H1 (cell line): ENCODE results near the gene ZNF490. TPM values are rescaled to one million over a fixed set of nuclear protein-coding genes. Genes with fewer than 3 reads are reported as not detected.

ENCODE experiments used
- BACH1 ChIP-seq: IDR thresholded peaks from 2 replicates; pipeline ENCODE4 v1.6.1; 2012; ENCODE audit warnings: low read length, improper control_type of control experiment
- CHD2 ChIP-seq: IDR thresholded peaks from 2 replicates; pipeline ENCODE4 v1.6.1; 2012; ENCODE audit warnings: low read length, improper control_type of control experiment
- CHD7 ChIP-seq: fragments of 300-600 bp; sonication (generic); IDR thresholded peaks from 2 replicates; pipeline ENCODE4 v1.7.1; 2012; ENCODE audit warnings: low read length, moderate library complexity, mild to moderate bottlenecking, inconsistent platforms; ENCODE audit not compliant: insufficient replicate concordance
- E2F6 ChIP-seq: IDR thresholded peaks from 2 replicates; pipeline ENCODE4 v1.6.1; 2012; ENCODE audit warnings: inconsistent platforms
- KDM4A ChIP-seq: IDR thresholded peaks from one replicate; pipeline ENCODE4 v1.7.1; 2012; ENCODE audit warnings: low read depth, mild to moderate bottlenecking, moderate library complexity, low read length, inconsistent platforms; ENCODE audit not compliant: severe bottlenecking
- RAD21 ChIP-seq, 2 experiments: IDR thresholded peaks in 1 of 2; conservative IDR thresholded peaks in 1 of 2; 2 replicates each; pipeline ENCODE4 v1.6.1; 2011; ENCODE audit warnings: low read depth in 2 of 2, low read length in 2 of 2, improper control_type of control experiment in 1 of 2, inconsistent platforms in 1 of 2, mild to moderate bottlenecking in 1 of 2, moderate library complexity in 1 of 2
- SAP30 ChIP-seq: fragments of 300-600 bp; sonication (generic); IDR thresholded peaks from 2 replicates; pipeline ENCODE4 v1.7.1; 2012; ENCODE audit warnings: low read length, moderate library complexity, mild to moderate bottlenecking, inconsistent platforms; ENCODE audit not compliant: insufficient read depth, insufficient replicate concordance
- SP4 ChIP-seq: IDR thresholded peaks from 2 replicates; pipeline ENCODE4 v1.6.1; 2012; ENCODE audit warnings: low read length, inconsistent platforms
- polyA plus RNA-seq, 7 experiments: library from polyadenylated mRNA; depleted of rRNA in 3 of 7; stranded (reverse) in 5 of 7; unstranded in 2 of 7; fragments of >200 nt in 5 of 7; fragments of 200-250 nt in 2 of 7; gene quantifications; 1 replicate in 5 of 7; 2 replicates in 1 of 7; 4 replicates in 1 of 7; pipeline versions ENCODE4 v1.2.1 to v1.2.3, GENCODE V29; 2011 to 2013; ENCODE audit warnings: missing spikeins in 2 of 7, mixed read lengths in 2 of 7
- total RNA-seq: library from RNA; stranded (reverse); fragmentation: NEBNext Ultra II Directional; extraction: Animal tissue kit (Norgen Biotek cat#: 25700); gene quantifications from 2 replicates; pipeline ENCODE4 v1.2.1, GENCODE V29; 2021

ZNF490 gene
- total and polyA plus RNA-seq, 2 of the 8 experiments (the other 6 are each of a cell fraction or from before 2014, with no cell fraction given), result 1.7 to 9.0 TPM

GRCh38 chr19:12544401-12544876 lies 66.2 kb downstream of the ZNF490 start (continued):
- TF ChIP-seq CHD7, result no peak
- TF ChIP-seq SP4, result no peak
- TF ChIP-seq RAD21 (IDR thresholded peaks at IDR 0.05 in 1 of 2, conservative IDR thresholded peaks at IDR 0.05 in 1 of 2; ENCODE audit: low read depth in 2 of 2, low read length in 2 of 2), result no peak
- TF ChIP-seq E2F6, result no peak
- no peak for TF ChIP-seq SAP30
- TF ChIP-seq KDM4A, result no peak
- TF ChIP-seq BACH1, result no peak
- TF ChIP-seq CHD2, result no peak
